Activated CD8-positive, alpha-beta T cell treated with anti-CD3 and anti-CD28 coated beads for 36 hours (primary cell): ENCODE measurements around the gene PAX3. TPM values are rescaled to one million over a fixed set of nuclear protein-coding genes. Genes with fewer than 3 reads are reported as not detected.

ENCODE experiments used
- ATAC-seq: fragments of 200-7000 bp; cut with Tn5 transposase; one replicate; pipeline ENCODE4 v1.10.0; 2021; ENCODE audit warnings: mild to moderate bottlenecking, moderate library complexity
- CTCF ChIA-PET: fragments of 350-600 bp; sonication (Branson Sonifier 250); formaldehyde crosslinking; loops from one replicate; lab custom pipeline; 2021; ENCODE audit warnings: antibody characterized with exemption; lab: Charles Lee
- POLR2A ChIA-PET: fragments of 350-600 bp; sonication (Branson Sonifier 250); formaldehyde crosslinking; loops from one replicate; lab custom pipeline; 2021; ENCODE audit warnings: antibody characterized with exemption; lab: Charles Lee
- DNase-seq: peaks from one replicate; pipeline ENCODE4 v3.0.0-alpha.2; 2020
- H3K27ac Mint-ChIP-seq: one replicate; pipeline ENCODE4 v1.8.0; 2021; ENCODE audit warnings: mild to moderate bottlenecking, mixed read lengths
- H3K27me3 Mint-ChIP-seq: one replicate; pipeline ENCODE4 v1.8.0; 2021; ENCODE audit warnings: mixed read lengths
- H3K36me3 Mint-ChIP-seq: one replicate; pipeline ENCODE4 v1.8.0; 2021; ENCODE audit warnings: low read depth, mixed read lengths
- H3K4me1 Mint-ChIP-seq: one replicate; pipeline ENCODE4 v1.8.0; 2021; ENCODE audit warnings: low read depth, mixed read lengths
- H3K4me3 Mint-ChIP-seq: one replicate; pipeline ENCODE4 v1.8.0; 2021; ENCODE audit warnings: mild to moderate bottlenecking, moderate library complexity, mixed read lengths
- H3K9me3 Mint-ChIP-seq: one replicate; pipeline ENCODE4 v1.8.0; 2021; ENCODE audit warnings: mixed read lengths
- intact Hi-C: fragments of 100-400 bp; cut with micrococcal nuclease; formaldehyde crosslinking; loops from one replicate; pipeline ENCODE4 v1.10.0; 2022
- total RNA-seq, 2 experiments: library from RNA; stranded (reverse); gene quantifications; one replicate each; pipeline ENCODE4 v1.2.3, GENCODE V29; 2021
- TF ChIP-seq, protein P1 (sequence below): fragments of 200-600 bp; IDR thresholded peaks from one replicate; pipeline ENCODE4 v1.8.0; 2022; ENCODE audit warnings: antibody characterized with exemption, mild to moderate bottlenecking

The PAX3 gene
- total RNA-seq, 2 experiments from 2014 or later: not detected

DNA sequence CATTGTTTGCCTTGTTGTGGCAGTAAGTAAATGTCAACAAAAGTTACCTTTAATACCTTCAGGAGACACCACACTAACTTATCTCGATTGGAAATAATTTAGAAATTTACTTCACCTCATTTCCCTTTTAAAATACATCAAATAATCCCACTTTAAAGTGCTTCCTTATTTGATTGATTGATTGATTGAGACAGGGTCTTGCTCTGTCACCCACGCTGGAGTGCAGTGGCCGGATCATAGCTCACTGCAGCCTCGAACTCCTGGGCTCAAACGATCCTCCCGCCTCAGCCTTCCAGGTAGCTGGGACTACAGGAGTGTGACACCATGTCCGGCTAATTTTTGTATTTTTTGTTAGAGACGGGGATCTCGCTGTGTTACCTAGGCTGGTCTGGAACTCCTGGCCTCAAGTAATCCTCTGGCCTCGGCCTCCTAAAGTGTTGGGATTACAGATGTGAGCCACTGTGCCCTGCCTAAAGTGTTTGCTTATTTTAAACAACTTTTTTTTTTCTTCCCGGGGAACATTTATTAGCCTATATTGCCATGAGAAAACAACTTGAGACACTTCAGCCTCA, 12.0 kb upstream of the PAX3 start:
- CTCF ChIA-PET: no interaction called here
- DNase-seq: no peak
- ATAC-seq: no peak
- H3K36me3 Mint-ChIP-seq: no peaks in the 10 kb centered on the region
- intact Hi-C loops: loop anchor here (10.0 kb wide), 1 partner anchor 114 kb away; the partner anchor contains the start of gene SGPP2
- TF ChIP-seq, protein P1, sequence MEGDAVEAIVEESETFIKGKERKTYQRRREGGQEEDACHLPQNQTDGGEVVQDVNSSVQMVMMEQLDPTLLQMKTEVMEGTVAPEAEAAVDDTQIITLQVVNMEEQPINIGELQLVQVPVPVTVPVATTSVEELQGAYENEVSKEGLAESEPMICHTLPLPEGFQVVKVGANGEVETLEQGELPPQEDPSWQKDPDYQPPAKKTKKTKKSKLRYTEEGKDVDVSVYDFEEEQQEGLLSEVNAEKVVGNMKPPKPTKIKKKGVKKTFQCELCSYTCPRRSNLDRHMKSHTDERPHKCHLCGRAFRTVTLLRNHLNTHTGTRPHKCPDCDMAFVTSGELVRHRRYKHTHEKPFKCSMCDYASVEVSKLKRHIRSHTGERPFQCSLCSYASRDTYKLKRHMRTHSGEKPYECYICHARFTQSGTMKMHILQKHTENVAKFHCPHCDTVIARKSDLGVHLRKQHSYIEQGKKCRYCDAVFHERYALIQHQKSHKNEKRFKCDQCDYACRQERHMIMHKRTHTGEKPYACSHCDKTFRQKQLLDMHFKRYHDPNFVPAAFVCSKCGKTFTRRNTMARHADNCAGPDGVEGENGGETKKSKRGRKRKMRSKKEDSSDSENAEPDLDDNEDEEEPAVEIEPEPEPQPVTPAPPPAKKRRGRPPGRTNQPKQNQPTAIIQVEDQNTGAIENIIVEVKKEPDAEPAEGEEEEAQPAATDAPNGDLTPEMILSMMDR: no peak
- no peak overlapping the region for H3K27ac Mint-ChIP-seq
- POLR2A ChIA-PET: no interaction called here
- H3K27me3 Mint-ChIP-seq: peaks cover 92% of the 10 kb centered on the region
- H3K9me3 Mint-ChIP-seq: no peaks in the 10 kb centered on the region
- peaks cover 7% of the 10 kb centered on the region for H3K4me1 Mint-ChIP-seq
- H3K4me3 Mint-ChIP-seq: no peak overlapping the region

DNA sequence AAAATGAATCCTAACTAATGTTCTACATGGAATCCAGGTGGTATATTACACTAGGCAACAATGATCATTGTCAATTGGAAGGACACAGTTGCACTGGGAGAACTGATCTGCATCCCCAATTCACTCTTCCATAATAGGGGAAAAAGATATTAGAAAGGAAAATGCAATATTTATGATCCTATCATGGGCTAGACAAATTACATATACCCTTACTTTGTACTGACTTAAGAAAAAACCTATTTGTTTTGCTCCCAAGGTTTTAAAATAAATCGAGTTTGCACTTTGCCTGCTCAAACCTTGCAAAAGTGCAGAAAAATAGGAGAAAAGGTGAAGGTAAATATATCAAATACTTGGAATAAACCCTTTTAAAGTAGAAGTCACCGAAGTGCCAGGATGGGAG, 11.0 kb upstream of the PAX3 start:
- intact Hi-C loops: loop anchor here (10.0 kb wide), 2 partner anchors 115 to 255 kb away; partner anchors contain the start of gene SGPP2
- Mint-ChIP-seq H3K9me3 (no peaks in the 10 kb centered on the region), H3K4me1 (peaks cover 13% of the 10 kb centered on the region), H3K27ac (no peak overlapping the region), H3K27me3 (peaks cover 92% of the 10 kb centered on the region), H3K36me3 (no peaks in the 10 kb centered on the region), H3K4me3 (no peak overlapping the region)
- DNase-seq (no peak), ATAC-seq (no peak)
- TF ChIP-seq, protein P1: no peak
- ChIA-PET POLR2A (no interaction called here), CTCF (no interaction called here)

DNA sequence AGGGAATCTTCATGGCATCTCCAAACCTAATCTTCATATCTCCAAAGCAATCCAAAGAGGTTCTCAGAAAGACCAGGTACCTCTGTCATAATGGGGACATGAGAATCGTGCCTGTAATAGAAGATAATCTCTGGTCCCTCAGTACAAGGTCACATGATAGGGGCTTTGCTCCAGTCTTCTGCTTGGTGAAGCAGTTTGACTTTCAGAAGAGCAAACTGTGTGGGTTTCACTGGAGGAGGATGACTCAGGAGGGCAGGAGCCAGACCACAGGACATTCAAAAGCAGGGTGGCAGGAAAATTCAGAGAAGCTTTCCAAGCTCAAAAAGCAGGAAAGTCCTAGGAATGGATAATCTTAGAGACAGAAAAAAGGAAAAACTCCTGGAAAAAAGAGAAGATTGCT, 10.6 kb upstream of the PAX3 start:
- intact Hi-C loops: loop anchor here (10.0 kb wide), 1 partner anchor 255 kb away; no protein-coding TSS in a partner anchor
- no peak overlapping the region for H3K27ac Mint-ChIP-seq
- TF ChIP-seq, protein P1: no peak
- ChIA-PET POLR2A (no interaction called here), CTCF (interaction anchor here (2.1 kb wide), 1 partner anchor 9 kb away, joined by 9 read pairs; no protein-coding TSS in a partner anchor)
- H3K27me3 Mint-ChIP-seq: peaks cover 92% of the 10 kb centered on the region
- H3K4me1 Mint-ChIP-seq: peaks cover 15% of the 10 kb centered on the region
- DNase-seq (no peak), ATAC-seq (no peak)
- H3K9me3 Mint-ChIP-seq: no peaks in the 10 kb centered on the region
- no peaks in the 10 kb centered on the region for H3K36me3 Mint-ChIP-seq
- no peak overlapping the region for H3K4me3 Mint-ChIP-seq

DNA sequence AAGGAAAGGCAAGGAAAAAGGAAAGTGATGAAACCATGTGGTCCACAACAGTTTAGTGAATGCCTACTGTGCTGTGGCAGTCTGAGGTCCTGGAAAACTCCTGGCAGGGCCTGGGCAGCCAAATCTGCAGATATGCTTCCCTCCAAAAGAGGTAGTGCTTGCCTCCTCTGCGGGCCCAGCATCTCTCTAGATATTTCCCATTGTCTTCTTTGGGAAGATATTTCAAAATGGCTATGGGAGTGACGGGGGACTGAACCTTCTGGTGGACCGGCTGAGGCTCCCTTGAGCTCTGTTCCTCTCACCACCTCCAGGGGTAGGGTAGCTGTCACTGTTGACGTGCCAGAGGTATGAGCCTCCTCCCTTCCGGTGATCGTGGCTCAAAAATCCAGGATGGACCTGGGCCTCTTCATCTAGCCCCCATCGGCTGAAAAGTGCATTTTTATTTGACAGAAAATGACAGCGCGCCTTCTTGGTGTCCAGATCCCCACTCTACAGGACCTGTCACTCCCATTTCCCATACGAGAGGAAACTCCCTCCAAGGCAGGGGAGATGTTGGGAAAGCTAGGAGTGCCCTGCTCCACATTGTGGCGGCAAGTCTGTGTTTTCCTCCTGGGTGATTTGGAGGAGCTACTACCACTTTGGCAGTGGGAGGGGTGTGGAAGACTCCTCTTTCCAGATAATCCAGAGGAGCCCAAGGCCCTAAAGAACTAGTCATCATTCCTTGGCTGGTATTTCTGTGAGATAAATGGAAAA, 9.4 kb upstream of the PAX3 start:
- POLR2A ChIA-PET: no interaction called here
- CTCF ChIA-PET: interaction anchor here (0.8 to 2.1 kb wide), 2 partner anchors 10 to 199 kb away, joined by 3 to 9 read pairs; no protein-coding TSS in a partner anchor
- no peaks in the 10 kb centered on the region for H3K9me3 Mint-ChIP-seq
- H3K4me3 Mint-ChIP-seq: no peak overlapping the region
- intact Hi-C loops: loop anchor here (10.0 kb wide), 1 partner anchor 253 kb away; no protein-coding TSS in a partner anchor
- H3K27ac Mint-ChIP-seq: no peak overlapping the region
- peaks cover 93% of the 10 kb centered on the region for H3K27me3 Mint-ChIP-seq
- DNase-seq (no peak), ATAC-seq (no peak)
- TF ChIP-seq, protein P1: no peak
- H3K36me3 Mint-ChIP-seq: no peaks in the 10 kb centered on the region
- H3K4me1 Mint-ChIP-seq: peaks cover 15% of the 10 kb centered on the region
